WERI-Rb-1 (cell line): ENCODE results near the gene ADAM22.
"Not testable (repeated sequence)": the region's sequence is repeated elsewhere in the genome, so short reads cannot be mapped to it uniquely, and the experiment has no call there.

ENCODE experiments used
- DNase-seq: peaks from one replicate; pipeline ENCODE4 v3.0.0-alpha.2; 2020
- H3K27ac ChIP-seq: fragments of 250-450 bp; sonication (Bioruptor Pico); 2 replicates; pipeline ENCODE4 v1.5.1; 2020; ENCODE audit warnings: mild to moderate bottlenecking, moderate library complexity
- H3K27me3 ChIP-seq: fragments of 250-450 bp; sonication (Bioruptor Pico); 2 replicates; pipeline ENCODE4 v1.5.1; 2021; ENCODE audit warnings: mild to moderate bottlenecking, low read depth, moderate library complexity; ENCODE audit not compliant: insufficient read depth, severe bottlenecking
- H3K36me3 ChIP-seq: fragments of 250-450 bp; sonication (Bioruptor Pico); 2 replicates; pipeline ENCODE4 v1.5.1; 2020; ENCODE audit warnings: mild to moderate bottlenecking, moderate library complexity
- H3K4me3 ChIP-seq: 2 replicates; pipeline ENCODE4 v1.5.1; 2011; ENCODE audit warnings: low read depth, mild to moderate bottlenecking, control low read depth, low read length
- H3K9me3 ChIP-seq: fragments of 250-450 bp; sonication (Bioruptor Pico); 2 replicates; pipeline ENCODE4 v1.5.1; 2021; ENCODE audit warnings: mild to moderate bottlenecking, moderate library complexity; ENCODE audit not compliant: severe bottlenecking
- CTCF ChIP-seq: IDR thresholded peaks from 2 replicates; pipeline ENCODE4 v1.5.1; 2011; ENCODE audit warnings: low read depth, mild to moderate bottlenecking, control low read depth, inconsistent platforms, low read length

The ADAM22 gene

GRCh38 chr7:87933605-87933952, 472 bp upstream of the ADAM22 start:
- DNase-seq, result no peak
- H3K27me3 ChIP-seq, result no peaks in the 10 kb centered on the region
- no peaks in the 10 kb centered on the region for H3K9me3 ChIP-seq
- no peak overlapping the region; the same call in 1 of the 2 replicates for H3K27ac ChIP-seq
- peak overlapping the region; percentile 74 for H3K4me3 ChIP-seq
- TF ChIP-seq CTCF, result no peak
- H3K36me3 ChIP-seq, result no peaks in the 10 kb centered on the region; the same call in 1 of the 2 replicates

GRCh38 chr7:87934699-87935383, 790 bp downstream of the ADAM22 start:
- peak overlapping the region; percentile 80 for H3K27ac ChIP-seq
- no peak for TF ChIP-seq CTCF
- H3K27me3 ChIP-seq, result no peaks in the 10 kb centered on the region
- DNase-seq, result peak; percentile 49
- H3K9me3 ChIP-seq, result no peaks in the 10 kb centered on the region
- peak overlapping the region; percentile 74 for H3K4me3 ChIP-seq
- H3K36me3 ChIP-seq, result no peaks in the 10 kb centered on the region; the same call in 1 of the 2 replicates

GRCh38 chr7:87935384-87935706, 1.3 kb downstream of the ADAM22 start:
- Histone ChIP-seq H3K4me3 (peak overlapping the region; percentile 74), H3K9me3 (no peaks in the 10 kb centered on the region)

GRCh38 chr7:87941138-87941537, 7.1 kb downstream of the ADAM22 start:
- no peak for DNase-seq
- no peak overlapping the region for H3K27ac ChIP-seq
- H3K4me3 ChIP-seq, result no peak overlapping the region
- H3K36me3 ChIP-seq, result no peaks in the 10 kb centered on the region; the same call in 1 of the 2 replicates
- no peaks in the 10 kb centered on the region for H3K9me3 ChIP-seq
- no peak for TF ChIP-seq CTCF
- H3K27me3 ChIP-seq, result no peaks in the 10 kb centered on the region

More at GRCh38 chr7:87935384-87935706, 1.3 kb downstream of the ADAM22 start:
- no peak overlapping the region for H3K27ac ChIP-seq
- no peaks in the 10 kb centered on the region; the same call in 1 of the 2 replicates for H3K36me3 ChIP-seq
- no peak for DNase-seq
- TF ChIP-seq CTCF, result no peak
- H3K27me3 ChIP-seq, result no peaks in the 10 kb centered on the region

- Histone ChIP-seq H3K36me3 (no peaks in the 10 kb centered on the region), H3K27me3 (no peaks in the 10 kb centered on the region), H3K9me3 (no peaks in the 10 kb centered on the region), H3K4me3 (no peak overlapping the region), H3K27ac (no peak overlapping the region)
- no peak for TF ChIP-seq CTCF
- DNase-seq, result no peak
These were observed 10.5 kb downstream of the ADAM22 start for GRCh38 chr7:87944547-87944946.

- not testable (repeated sequence) for H3K27ac ChIP-seq, H3K4me3 ChIP-seq, DNase-seq, H3K27me3 ChIP-seq, H3K9me3 ChIP-seq, H3K36me3 ChIP-seq
These were observed 11.9 kb downstream of the ADAM22 start for GRCh38 chr7:87945926-87946325.
